ENCODE data around the gene DTX3. TPM values are rescaled to one million over a fixed set of nuclear protein-coding genes. Genes with fewer than 3 reads are reported as not detected.

DTX3 gene
- total and polyA plus RNA-seq, 2 of the 13 experiments (the other 11 are each of a cell fraction or from before 2014, with no cell fraction given): 9.0 to 27.2 TPM

DNA sequence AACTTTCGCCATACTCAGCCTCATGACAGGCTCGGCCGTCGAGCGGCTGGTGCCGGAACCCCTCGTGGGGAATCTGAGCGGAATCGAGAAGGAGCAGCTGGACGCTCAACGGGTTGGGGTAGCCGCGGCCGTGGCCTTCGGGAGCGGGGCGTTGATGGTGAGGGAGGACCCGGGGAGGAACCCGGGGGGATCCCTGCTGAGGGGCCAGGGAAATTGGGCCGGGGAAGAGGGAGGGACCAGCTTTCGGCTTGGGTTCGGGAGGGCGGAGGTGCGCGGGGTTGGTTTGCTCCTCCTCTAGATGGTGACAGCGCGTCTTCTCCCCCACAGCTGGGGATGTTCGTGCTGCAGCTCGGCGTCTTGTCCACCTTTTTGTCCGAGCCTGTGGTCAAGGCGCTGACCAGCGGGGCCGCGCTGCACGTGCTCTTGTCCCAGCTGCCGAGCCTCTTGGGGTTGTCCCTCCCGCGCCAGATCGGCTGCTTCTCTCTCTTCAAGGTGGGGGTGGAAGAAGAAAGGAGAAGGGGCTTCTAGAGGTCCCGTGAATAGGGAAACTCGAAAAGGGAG lies 16.4 kb downstream of the DTX3 start:
- peaks cover 42% of the 10 kb centered on the region for H3K4me1 ChIP-seq (ENCODE audit: insufficient read depth, low read length)
- H4K20me1 ChIP-seq (ENCODE audit: insufficient read depth, low read length): no peaks in the 10 kb centered on the region
- ATAC-seq (peak; percentile 13), DNase-seq (ENCODE audit: low spot score) (no peak), FAIRE-seq (no peak)
- H3K4me2 ChIP-seq (ENCODE audit: low read depth, low read length): peak overlapping the region; percentile 85
- no TSS peak for BruUV-seq (replicated peaks)
- CTCF ChIA-PET (ENCODE audit: low intra/inter-chr PET ratio, low total read pairs): interaction anchor here (1.5 to 4.2 kb wide), 2 partner anchors 37 to 41 kb away, joined by 4 to 53 read pairs; no protein-coding TSS in a partner anchor
- no peaks in the 10 kb centered on the region for H3K79me2 ChIP-seq (ENCODE audit: insufficient read depth, low read length)
- H2AFZ ChIP-seq (ENCODE audit: low read length): no peak overlapping the region
- intact Hi-C loops (cut with micrococcal nuclease; ENCODE audit: unreplicated experiment): loop anchor here (1.0 to 5.0 kb wide), 2 partner anchors 38 to 99 kb away; partner anchors contain the start of genes DDIT3 and MBD6
- H3K36me3 ChIP-seq (replicated peaks in 1 of 2; ENCODE audit: control insufficient read depth in 1 of 2, insufficient read depth in 2 of 2, low read length in 2 of 2): no peaks in the 10 kb centered on the region
- H3K27me3 ChIP-seq (ENCODE audit: control insufficient read depth in 1 of 2, insufficient read depth in 2 of 2, low read length in 2 of 2): peaks cover 16 to 50% of the 10 kb centered on the region in 2 experiments
- in situ Hi-C loops (cut with HindIII; ENCODE audit: extremely low pct_ligation_motif_present, low pct_unique_long_range_greater_than_20kb): loop anchor here (5.0 kb wide), 1 partner anchor 39 kb away; no protein-coding TSS in a partner anchor
- peak overlapping the region; percentile 31 to 70 (median 37) for H3K4me3 ChIP-seq (replicated peaks in 1 of 3; ENCODE audit: insufficient read depth in 1 of 3, low read depth in 2 of 3, low read length in 3 of 3)
- H3K9ac ChIP-seq (ENCODE audit: insufficient read depth, low read depth, low read length): no peak overlapping the region
- H3K9me3 ChIP-seq (ENCODE audit: low read length): no peaks in the 10 kb centered on the region
- POLR2A ChIA-PET: interaction anchor here (0.6 to 2.7 kb wide), 4 partner anchors 10 to 101 kb away, joined by 3 to 19 read pairs (median 11); partner anchors contain the start of genes ARHGEF25 and DDIT3
- WGBS (ENCODE audit: low lambda C conversion rate): 6% methylated on average over 29 of the region's 42 CpGs
- H3K27ac ChIP-seq (ENCODE audit: extremely low read length, insufficient read depth, low read length): no peak overlapping the region
- TF ChIP-seq MAX (IDR thresholded peaks at IDR 0.05): peak; percentile 26; the same call in 1 of the 2 replicates
- TF ChIP-seq THRA (CRISPR knock-in tag; IDR thresholded peaks at IDR 0.05; ENCODE audit: borderline replicate concordance): 0 out of 2 replicates have a peak, but pooled peaks have one; percentile 5
- TF ChIP-seq U2AF1 (optimal IDR thresholded peaks at IDR 0.05; ENCODE audit: low read depth, low read length): no peak
- 0 out of 2 replicates have a peak, but pooled peaks have one; percentile 20 for TF ChIP-seq HBP1 (CRISPR knock-in tag; IDR thresholded peaks at IDR 0.05; ENCODE audit: low read depth)
- TF ChIP-seq, protein P1, sequence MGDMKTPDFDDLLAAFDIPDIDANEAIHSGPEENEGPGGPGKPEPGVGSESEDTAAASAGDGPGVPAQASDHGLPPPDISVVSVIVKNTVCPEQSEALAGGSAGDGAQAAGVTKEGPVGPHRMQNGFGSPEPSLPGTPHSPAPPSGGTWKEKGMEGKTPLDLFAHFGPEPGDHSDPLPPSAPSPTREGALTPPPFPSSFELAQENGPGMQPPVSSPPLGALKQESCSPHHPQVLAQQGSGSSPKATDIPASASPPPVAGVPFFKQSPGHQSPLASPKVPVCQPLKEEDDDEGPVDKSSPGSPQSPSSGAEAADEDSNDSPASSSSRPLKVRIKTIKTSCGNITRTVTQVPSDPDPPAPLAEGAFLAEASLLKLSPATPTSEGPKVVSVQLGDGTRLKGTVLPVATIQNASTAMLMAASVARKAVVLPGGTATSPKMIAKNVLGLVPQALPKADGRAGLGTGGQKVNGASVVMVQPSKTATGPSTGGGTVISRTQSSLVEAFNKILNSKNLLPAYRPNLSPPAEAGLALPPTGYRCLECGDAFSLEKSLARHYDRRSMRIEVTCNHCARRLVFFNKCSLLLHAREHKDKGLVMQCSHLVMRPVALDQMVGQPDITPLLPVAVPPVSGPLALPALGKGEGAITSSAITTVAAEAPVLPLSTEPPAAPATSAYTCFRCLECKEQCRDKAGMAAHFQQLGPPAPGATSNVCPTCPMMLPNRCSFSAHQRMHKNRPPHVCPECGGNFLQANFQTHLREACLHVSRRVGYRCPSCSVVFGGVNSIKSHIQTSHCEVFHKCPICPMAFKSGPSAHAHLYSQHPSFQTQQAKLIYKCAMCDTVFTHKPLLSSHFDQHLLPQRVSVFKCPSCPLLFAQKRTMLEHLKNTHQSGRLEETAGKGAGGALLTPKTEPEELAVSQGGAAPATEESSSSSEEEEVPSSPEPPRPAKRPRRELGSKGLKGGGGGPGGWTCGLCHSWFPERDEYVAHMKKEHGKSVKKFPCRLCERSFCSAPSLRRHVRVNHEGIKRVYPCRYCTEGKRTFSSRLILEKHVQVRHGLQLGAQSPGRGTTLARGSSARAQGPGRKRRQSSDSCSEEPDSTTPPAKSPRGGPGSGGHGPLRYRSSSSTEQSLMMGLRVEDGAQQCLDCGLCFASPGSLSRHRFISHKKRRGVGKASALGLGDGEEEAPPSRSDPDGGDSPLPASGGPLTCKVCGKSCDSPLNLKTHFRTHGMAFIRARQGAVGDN (CRISPR knock-in tag; IDR thresholded peaks at IDR 0.05): peak; percentile 88
- TF ChIP-seq EED (CRISPR knock-in tag; IDR thresholded peaks at IDR 0.05): peak; percentile 29; the same call in 1 of the 2 replicates
- TF ChIP-seq ZNF777 (CRISPR knock-in tag; IDR thresholded peaks at IDR 0.05): peak; percentile 86
- no peak for TF ChIP-seq ZNF878 (CRISPR knock-in tag; IDR thresholded peaks at IDR 0.05)
- TF ChIP-seq ZNF235 (CRISPR knock-in tag; IDR thresholded peaks at IDR 0.05; ENCODE audit: borderline replicate concordance): 0 out of 2 replicates have a peak, but pooled peaks have one; percentile 9
- TF ChIP-seq, protein P2, sequence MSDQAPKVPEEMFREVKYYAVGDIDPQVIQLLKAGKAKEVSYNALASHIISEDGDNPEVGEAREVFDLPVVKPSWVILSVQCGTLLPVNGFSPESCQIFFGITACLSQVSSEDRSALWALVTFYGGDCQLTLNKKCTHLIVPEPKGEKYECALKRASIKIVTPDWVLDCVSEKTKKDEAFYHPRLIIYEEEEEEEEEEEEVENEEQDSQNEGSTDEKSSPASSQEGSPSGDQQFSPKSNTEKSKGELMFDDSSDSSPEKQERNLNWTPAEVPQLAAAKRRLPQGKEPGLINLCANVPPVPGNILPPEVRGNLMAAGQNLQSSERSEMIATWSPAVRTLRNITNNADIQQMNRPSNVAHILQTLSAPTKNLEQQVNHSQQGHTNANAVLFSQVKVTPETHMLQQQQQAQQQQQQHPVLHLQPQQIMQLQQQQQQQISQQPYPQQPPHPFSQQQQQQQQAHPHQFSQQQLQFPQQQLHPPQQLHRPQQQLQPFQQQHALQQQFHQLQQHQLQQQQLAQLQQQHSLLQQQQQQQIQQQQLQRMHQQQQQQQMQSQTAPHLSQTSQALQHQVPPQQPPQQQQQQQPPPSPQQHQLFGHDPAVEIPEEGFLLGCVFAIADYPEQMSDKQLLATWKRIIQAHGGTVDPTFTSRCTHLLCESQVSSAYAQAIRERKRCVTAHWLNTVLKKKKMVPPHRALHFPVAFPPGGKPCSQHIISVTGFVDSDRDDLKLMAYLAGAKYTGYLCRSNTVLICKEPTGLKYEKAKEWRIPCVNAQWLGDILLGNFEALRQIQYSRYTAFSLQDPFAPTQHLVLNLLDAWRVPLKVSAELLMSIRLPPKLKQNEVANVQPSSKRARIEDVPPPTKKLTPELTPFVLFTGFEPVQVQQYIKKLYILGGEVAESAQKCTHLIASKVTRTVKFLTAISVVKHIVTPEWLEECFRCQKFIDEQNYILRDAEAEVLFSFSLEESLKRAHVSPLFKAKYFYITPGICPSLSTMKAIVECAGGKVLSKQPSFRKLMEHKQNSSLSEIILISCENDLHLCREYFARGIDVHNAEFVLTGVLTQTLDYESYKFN (CRISPR knock-in tag; conservative IDR thresholded peaks at IDR 0.05): 0 out of 2 replicates have a peak, but pooled peaks have one; percentile 7
- TF ChIP-seq BORCS8-MEF2B (CRISPR knock-in tag; IDR thresholded peaks at IDR 0.05): 0 out of 2 replicates have a peak, but pooled peaks have one; percentile 20

Measured in HepG2 (cell line).